ENCODE data around the gene SORCS2. TPM values are rescaled to one million over a fixed set of nuclear protein-coding genes. Genes with fewer than 3 reads are reported as not detected.

The SORCS2 gene
- total and polyA plus RNA-seq, 2 of the 8 experiments (the other 6 are each of a cell fraction or from before 2014, with no cell fraction given): 0.36 to 1.8 TPM

DNA sequence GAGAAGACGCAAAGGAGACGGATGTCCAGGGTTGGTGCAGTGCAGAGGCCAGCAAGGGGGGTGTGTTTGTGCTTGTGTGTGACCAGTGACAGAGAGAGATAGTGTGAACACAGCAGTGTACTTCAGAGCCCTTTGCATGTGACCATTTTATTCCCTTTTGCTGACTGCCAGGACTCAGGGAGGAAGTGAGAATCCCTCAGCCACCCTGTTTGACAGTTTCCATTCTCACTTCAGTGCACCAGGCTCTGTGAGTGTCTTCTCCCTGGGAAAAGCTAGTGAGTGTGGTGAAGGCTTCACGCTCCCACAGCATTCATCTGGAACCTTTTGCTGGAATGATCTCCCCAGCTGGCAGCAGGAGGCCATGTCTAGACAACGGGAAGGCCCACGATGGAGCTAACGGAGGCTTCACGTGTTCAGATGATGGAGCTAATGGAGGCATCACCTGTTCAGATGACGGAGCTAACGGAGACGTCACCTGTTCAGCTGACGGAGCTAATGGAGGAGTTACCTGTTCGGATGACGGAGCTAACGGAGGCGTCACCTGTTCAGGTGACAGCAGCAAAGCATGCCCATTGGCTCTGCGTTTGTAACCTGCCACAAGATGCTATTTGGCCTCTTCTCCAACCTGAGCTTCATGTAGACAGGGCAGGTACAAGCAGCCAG, 551.9 kb downstream of the SORCS2 start:
- no peak overlapping the region for H2BK15ac ChIP-seq (ENCODE audit: low read length)
- no peaks in the 10 kb centered on the region for H3K79me1 ChIP-seq (ENCODE audit: low read depth, low read length)
- H4K91ac ChIP-seq (replicated peaks; ENCODE audit: insufficient read length, low read length): no peak overlapping the region
- no peaks in the 10 kb centered on the region for H3K23me2 ChIP-seq (ENCODE audit: low read depth, low read length)
- H3K14ac ChIP-seq (ENCODE audit: insufficient read length): no peak overlapping the region
- H3K9me3 ChIP-seq (ENCODE audit: insufficient read depth in 2 of 2, low read depth in 1 of 2, low read length in 1 of 2): no peaks in the 10 kb centered on the region
- WGBS, 2 experiments (ENCODE audit: extremely low coverage in 1 of 2, insufficient coverage in 1 of 2, insufficient read length in 1 of 2, insufficient replicate concordance in 2 of 2, low coverage in 1 of 2, low lambda C conversion rate in 2 of 2, missing lambda C conversion rate in 1 of 2): 79% methylated on average over 16 of the region's 16 CpGs; no CpG with 5 or more reads in 1 of the 2 experiments
- no peak overlapping the region; the same call in 1 of the 2 replicates for H2BK12ac ChIP-seq (ENCODE audit: low read depth, low read length)
- H3K4ac ChIP-seq (replicated peaks; ENCODE audit: insufficient read length, low read depth, low read length): no peak overlapping the region
- TF ChIP-seq KDM5A (IDR thresholded peaks at IDR 0.05; ENCODE audit: low read length) (no peak), SIX5 (IDR thresholded peaks at IDR 0.05; ENCODE audit: low read depth, low read length) (no peak), BCL11A (IDR thresholded peaks at IDR 0.05; ENCODE audit: low read depth in 2 of 2, low read length in 2 of 2) (no peak), CBX5 (IDR thresholded peaks at IDR 0.05; ENCODE audit: low read depth, low read length) (no peak), SUZ12 (IDR thresholded peaks at IDR 0.05; ENCODE audit: low read length) (no peak), RFX5 (IDR thresholded peaks at IDR 0.05; ENCODE audit: borderline replicate concordance, low read depth, low read length) (no peak), SRF (IDR thresholded peaks at IDR 0.05; ENCODE audit: low read depth, low read length) (no peak)
- no peak overlapping the region for H3K4me2 ChIP-seq (ENCODE audit: insufficient read depth in 1 of 2, low read depth in 2 of 2, low read length in 2 of 2)
- H3K4me1 ChIP-seq (replicated peaks in 1 of 4; ENCODE audit: control insufficient read depth in 3 of 4, insufficient read depth in 4 of 4, low read length in 3 of 4): no peaks in the 10 kb centered on the region
- H2BK20ac ChIP-seq (ENCODE audit: low read length): no peak overlapping the region
- no peak for FAIRE-seq
- no peaks in the 10 kb centered on the region for H3K79me2 ChIP-seq (ENCODE audit: control insufficient read depth in 1 of 2, insufficient read depth in 2 of 2, low read length in 2 of 2)
- H3K23ac ChIP-seq (ENCODE audit: insufficient read length): no peak overlapping the region
- ChIA-PET POLR2A (ENCODE audit: partially characterized antibody) (interaction anchor here (0.7 kb wide), 1 partner anchor 368 kb away, joined by 3 read pairs; no protein-coding TSS in a partner anchor), CTCF (ENCODE audit: partially characterized antibody) (interaction anchor here (0.6 to 1.7 kb wide), 4 partner anchors 17 to 1253 kb away, joined by 3 read pairs; no protein-coding TSS in a partner anchor)
- no peak overlapping the region for H4K8ac ChIP-seq (ENCODE audit: extremely low read depth, insufficient read depth, low read length)
- H3K18ac ChIP-seq (ENCODE audit: extremely low read depth, low read length): no peak overlapping the region
- H2AFZ ChIP-seq (ENCODE audit: low read length): no peak overlapping the region
- no peak for DNase-seq (ENCODE audit: low read depth in 1 of 2, low spot score in 2 of 2)
- H3K36me3 ChIP-seq (ENCODE audit: control insufficient read depth in 2 of 4, insufficient read depth in 4 of 4, low read length in 3 of 4): no peaks in the 10 kb centered on the region
- no peak overlapping the region for H2AK5ac ChIP-seq (ENCODE audit: low read depth, low read length)
- H4K5ac ChIP-seq (ENCODE audit: insufficient read length, low read depth, low read length): no peak overlapping the region
- H2BK5ac ChIP-seq (ENCODE audit: low read depth, low read length): no peak overlapping the region
- no peak overlapping the region for H2BK120ac ChIP-seq (replicated peaks; ENCODE audit: low read depth, low read length)
- H3K4me3 ChIP-seq (ENCODE audit: extremely low read depth in 1 of 4, insufficient read depth in 2 of 4, low read depth in 3 of 4, low read length in 4 of 4): no peak overlapping the region
- H3K27ac ChIP-seq (ENCODE audit: low read depth, low read length): no peak overlapping the region
- no peaks in the 10 kb centered on the region; a peak in 1 of 7 replicates for H3K27me3 ChIP-seq (replicated peaks in 1 of 4; ENCODE audit: control insufficient read depth in 3 of 4, extremely low read depth in 1 of 4, insufficient read depth in 3 of 4, low read length in 3 of 4)
- no peak overlapping the region; a peak in 1 of 7 replicates for H3K9ac ChIP-seq (replicated peaks in 1 of 4; ENCODE audit: extremely low read depth in 1 of 4, low read depth in 3 of 4, low read length in 3 of 4)
- no peak overlapping the region for H3K56ac ChIP-seq (replicated peaks; ENCODE audit: insufficient read length, low read depth, low read length)
- H4K20me1 ChIP-seq (replicated peaks in 1 of 2; ENCODE audit: control insufficient read depth in 1 of 2, insufficient read depth in 2 of 2, low read length in 2 of 2): peaks cover 0 to 2% of the 10 kb centered on the region in 2 experiments
